HEK293 (cell line): ENCODE measurements around the gene TCHHL1.
A peak's percentile ranks its signal among the peaks of the same experiment; 100 is the strongest.

Experiments used
- HOXA7 ChIP-seq: sonication (generic); formaldehyde crosslinking; IDR thresholded peaks from 2 replicates; pipeline ENCODE4 v1.8.1; 2022; ENCODE audit warnings: missing genetic modification reagents, borderline replicate concordance
- HOXD13 ChIP-seq: sonication (generic); formaldehyde crosslinking; IDR thresholded peaks from 2 replicates; pipeline ENCODE4 v1.8.0; 2022; ENCODE audit warnings: missing genetic modification reagents, borderline replicate concordance
- KLF17 ChIP-seq: fragments of 450-650 bp; formaldehyde crosslinking; IDR thresholded peaks from 2 replicates; pipeline ENCODE4 v1.5.1; 2016; ENCODE audit warnings: missing biosample characterization, missing genetic modification characterization
- PRDM6 ChIP-seq: fragments of 450-650 bp; formaldehyde crosslinking; IDR thresholded peaks from 2 replicates; pipeline ENCODE4 v1.5.1; 2017; ENCODE audit warnings: missing biosample characterization, missing genetic modification characterization
- REPIN1 ChIP-seq: fragments of 450-650 bp; formaldehyde crosslinking; IDR thresholded peaks from 2 replicates; pipeline ENCODE4 v1.5.1; 2017; ENCODE audit warnings: missing biosample characterization, missing genetic modification characterization, low read depth
- SALL2 ChIP-seq: fragments of 450-650 bp; formaldehyde crosslinking; IDR thresholded peaks from 2 replicates; pipeline ENCODE4 v1.5.0; 2017; ENCODE audit warnings: missing biosample characterization, mild to moderate bottlenecking, missing genetic modification characterization, borderline replicate concordance
- SCRT2 ChIP-seq: fragments of 450-650 bp; formaldehyde crosslinking; IDR thresholded peaks from 2 replicates; pipeline ENCODE4 v1.5.1; 2016; ENCODE audit warnings: missing biosample characterization, missing genetic modification characterization
- SP7 ChIP-seq: fragments of 450-650 bp; formaldehyde crosslinking; IDR thresholded peaks from 2 replicates; pipeline ENCODE4 v1.5.1; 2016; ENCODE audit warnings: missing biosample characterization, missing genetic modification characterization
- ZNF10 ChIP-seq: fragments of 450-650 bp; formaldehyde crosslinking; IDR thresholded peaks from 2 replicates; pipeline ENCODE4 v1.5.1; 2017; ENCODE audit warnings: missing biosample characterization, missing genetic modification characterization
- ZNF132 ChIP-seq: fragments of 450-650 bp; formaldehyde crosslinking; IDR thresholded peaks from 2 replicates; pipeline ENCODE4 v1.5.1; 2017; ENCODE audit warnings: missing biosample characterization, missing genetic modification characterization, borderline replicate concordance
- ZNF148 ChIP-seq: fragments of 450-650 bp; formaldehyde crosslinking; IDR thresholded peaks from 2 replicates; pipeline ENCODE4 v1.5.0; 2017; ENCODE audit warnings: missing biosample characterization, missing genetic modification characterization, borderline replicate concordance
- ZNF174 ChIP-seq: fragments of 450-650 bp; formaldehyde crosslinking; IDR thresholded peaks from 2 replicates; pipeline ENCODE4 v1.5.0; 2017; ENCODE audit warnings: missing biosample characterization, mild to moderate bottlenecking, missing genetic modification characterization
- ZNF175 ChIP-seq: fragments of 450-650 bp; formaldehyde crosslinking; IDR thresholded peaks from 2 replicates; pipeline ENCODE4 v1.5.1; 2016; ENCODE audit warnings: missing biosample characterization, missing genetic modification characterization
- ZNF202 ChIP-seq: fragments of 450-650 bp; formaldehyde crosslinking; IDR thresholded peaks from 2 replicates; pipeline ENCODE4 v1.5.1; 2016; ENCODE audit warnings: missing biosample characterization, missing genetic modification characterization, borderline replicate concordance
- ZNF223 ChIP-seq: fragments of 450-650 bp; formaldehyde crosslinking; IDR thresholded peaks from 2 replicates; pipeline ENCODE4 v1.5.1; 2016; ENCODE audit warnings: missing biosample characterization, missing genetic modification characterization
- ZNF23 ChIP-seq: fragments of 450-650 bp; formaldehyde crosslinking; IDR thresholded peaks from 2 replicates; pipeline ENCODE4 v1.5.1; 2016; ENCODE audit warnings: missing biosample characterization, missing genetic modification characterization, borderline replicate concordance
- ZNF239 ChIP-seq: fragments of 450-650 bp; formaldehyde crosslinking; IDR thresholded peaks from 2 replicates; pipeline ENCODE4 v1.5.1; 2016; ENCODE audit warnings: missing biosample characterization, missing genetic modification characterization
- ZNF341 ChIP-seq: fragments of 450-650 bp; formaldehyde crosslinking; IDR thresholded peaks from 2 replicates; pipeline ENCODE4; 2016; ENCODE audit warnings: low read depth, missing biosample characterization, missing genetic modification characterization
- ZNF362 ChIP-seq: fragments of 450-650 bp; formaldehyde crosslinking; IDR thresholded peaks from 2 replicates; pipeline ENCODE4 v1.5.1; 2016; ENCODE audit warnings: missing biosample characterization, missing genetic modification characterization
- ZNF391 ChIP-seq: fragments of 450-650 bp; formaldehyde crosslinking; IDR thresholded peaks from 2 replicates; pipeline ENCODE4 v1.5.1; 2016; ENCODE audit warnings: low read depth, missing biosample characterization, missing genetic modification characterization, borderline replicate concordance
- ZNF433 ChIP-seq: fragments of 450-650 bp; formaldehyde crosslinking; IDR thresholded peaks from 2 replicates; pipeline ENCODE4 v1.5.1; 2016; ENCODE audit warnings: missing biosample characterization, missing genetic modification characterization, low read depth
- ZNF48 ChIP-seq: fragments of 450-650 bp; formaldehyde crosslinking; IDR thresholded peaks from 2 replicates; pipeline ENCODE4 v1.5.1; 2016; ENCODE audit warnings: missing biosample characterization, missing genetic modification characterization
- ZNF544 ChIP-seq: fragments of 450-650 bp; formaldehyde crosslinking; IDR thresholded peaks from 2 replicates; pipeline ENCODE4 v1.5.0; 2017; ENCODE audit warnings: missing biosample characterization, missing genetic modification characterization
- ZNF600 ChIP-seq: fragments of 450-650 bp; formaldehyde crosslinking; IDR thresholded peaks from 2 replicates; pipeline ENCODE4 v1.5.1; 2016; ENCODE audit warnings: missing biosample characterization, missing genetic modification characterization
- ZNF664 ChIP-seq: fragments of 450-650 bp; formaldehyde crosslinking; IDR thresholded peaks from 2 replicates; pipeline ENCODE4 v1.5.1; 2016; ENCODE audit warnings: missing biosample characterization, missing genetic modification characterization
- ZNF701 ChIP-seq: fragments of 450-650 bp; formaldehyde crosslinking; IDR thresholded peaks from 2 replicates; pipeline ENCODE4 v1.5.1; 2016; ENCODE audit warnings: missing biosample characterization, missing genetic modification characterization
- ZNF776 ChIP-seq: fragments of 450-650 bp; formaldehyde crosslinking; IDR thresholded peaks from 2 replicates; pipeline ENCODE4 v1.5.0; 2017; ENCODE audit warnings: missing biosample characterization, missing genetic modification characterization, borderline replicate concordance
- ZNF777 ChIP-seq: fragments of 450-650 bp; formaldehyde crosslinking; IDR thresholded peaks from 2 replicates; pipeline ENCODE4 v1.5.1; 2017; ENCODE audit warnings: missing biosample characterization, missing genetic modification characterization, borderline replicate concordance
- ZNF843 ChIP-seq: fragments of 450-650 bp; formaldehyde crosslinking; IDR thresholded peaks from 2 replicates; pipeline ENCODE4 v1.5.1; 2016; ENCODE audit warnings: missing biosample characterization, missing genetic modification characterization
- TF ChIP-seq, protein P1 (sequence below): fragments of 450-650 bp; formaldehyde crosslinking; IDR thresholded peaks from 2 replicates; pipeline ENCODE4 v1.5.1; 2016; ENCODE audit warnings: missing biosample characterization, missing genetic modification characterization

TCHHL1 gene

DNA sequence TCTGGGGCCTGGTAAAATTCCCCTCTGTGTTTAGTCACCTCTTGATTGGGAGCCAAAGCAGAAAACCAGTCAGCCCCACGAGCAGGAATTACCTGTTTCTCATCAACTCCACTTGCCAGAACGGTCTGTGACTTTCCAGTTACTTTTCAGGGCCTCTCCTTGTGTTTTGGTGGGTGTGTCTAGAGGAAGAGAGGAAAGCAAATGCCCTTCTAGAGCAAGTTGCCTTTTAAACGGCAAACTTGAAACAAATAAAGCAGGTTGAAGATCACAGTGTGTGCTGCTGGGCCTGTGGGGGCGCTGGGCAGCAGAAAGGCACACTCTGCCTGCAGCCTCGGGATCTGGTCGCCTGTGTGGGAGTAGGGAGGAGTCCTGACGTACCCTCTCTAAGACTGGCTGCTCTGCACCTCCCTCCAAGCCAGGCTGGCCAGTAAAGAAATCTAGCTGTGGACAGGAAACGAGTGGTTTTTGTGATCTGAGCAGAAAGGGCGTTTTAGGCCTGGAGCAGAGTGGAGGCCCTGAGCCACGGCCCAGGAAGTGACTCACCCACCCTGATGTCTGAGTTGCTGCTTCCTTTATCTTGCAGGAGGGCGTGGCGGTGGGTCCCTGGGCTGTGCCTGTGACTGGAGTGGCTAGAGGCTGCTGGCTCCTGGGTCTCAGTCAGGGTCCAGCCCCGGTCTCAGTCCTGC lies 41.0 kb downstream of the TCHHL1 start (continued):
- TF ChIP-seq ZNF23 (tag by site-specific recombination) = no peak
- no peak for TF ChIP-seq ZNF362 (tag by site-specific recombination)
- TF ChIP-seq ZNF776 (tag by site-specific recombination) = no peak
- TF ChIP-seq SP7 (tag by site-specific recombination) = peak; percentile 90
- TF ChIP-seq ZNF10 (tag by site-specific recombination) = no peak
- no peak for TF ChIP-seq SALL2
- TF ChIP-seq ZNF843 (tag by site-specific recombination) = 0 out of 2 replicates have a peak, but pooled peaks have one; percentile 24
- TF ChIP-seq, protein P1, sequence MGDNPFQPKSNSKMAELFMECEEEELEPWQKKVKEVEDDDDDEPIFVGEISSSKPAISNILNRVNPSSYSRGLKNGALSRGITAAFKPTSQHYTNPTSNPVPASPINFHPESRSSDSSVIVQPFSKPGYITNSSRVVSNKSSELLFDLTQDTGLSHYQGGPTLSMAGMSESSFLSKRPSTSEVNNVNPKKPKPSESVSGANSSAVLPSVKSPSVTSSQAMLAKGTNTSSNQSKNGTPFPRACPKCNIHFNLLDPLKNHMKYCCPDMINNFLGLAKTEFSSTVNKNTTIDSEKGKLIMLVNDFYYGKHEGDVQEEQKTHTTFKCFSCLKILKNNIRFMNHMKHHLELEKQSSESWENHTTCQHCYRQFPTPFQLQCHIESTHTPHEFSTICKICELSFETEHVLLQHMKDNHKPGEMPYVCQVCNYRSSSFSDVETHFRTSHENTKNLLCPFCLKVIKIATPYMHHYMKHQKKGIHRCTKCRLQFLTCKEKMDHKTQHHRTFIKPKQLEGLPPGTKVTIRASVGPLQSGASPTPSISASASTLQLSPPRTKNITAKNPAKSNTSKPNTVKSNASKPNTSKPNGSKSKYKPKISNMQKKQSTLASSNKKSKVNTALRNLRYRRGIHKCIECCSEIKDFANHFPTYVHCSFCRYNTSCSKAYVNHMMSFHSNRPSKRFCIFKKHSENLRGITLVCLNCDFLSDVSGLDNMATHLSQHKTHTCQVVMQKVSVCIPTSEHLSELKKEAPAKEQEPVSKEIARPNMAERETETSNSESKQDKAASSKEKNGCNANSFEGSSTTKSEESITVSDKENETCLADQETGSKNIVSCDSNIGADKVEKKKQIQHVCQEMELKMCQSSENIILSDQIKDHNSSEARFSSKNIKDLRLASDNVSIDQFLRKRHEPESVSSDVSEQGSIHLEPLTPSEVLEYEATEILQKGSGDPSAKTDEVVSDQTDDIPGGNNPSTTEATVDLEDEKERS = no peak
- TF ChIP-seq REPIN1 (tag by site-specific recombination) = no peak
- TF ChIP-seq ZNF701 (tag by site-specific recombination) = no peak
- no peak for TF ChIP-seq ZNF202 (tag by site-specific recombination)
- TF ChIP-seq KLF17 (tag by site-specific recombination) = peak; percentile 88
- TF ChIP-seq SCRT2 (tag by site-specific recombination) = peak; percentile 49; the same call in 1 of the 2 replicates
- TF ChIP-seq ZNF391 = no peak
- no peak for TF ChIP-seq ZNF132 (tag by site-specific recombination)
- no peak for TF ChIP-seq HOXD13 (CRISPR knock-in tag)
- TF ChIP-seq ZNF175 = no peak
- no peak for TF ChIP-seq ZNF433 (tag by site-specific recombination)
- TF ChIP-seq ZNF664 (tag by site-specific recombination) = no peak
- no peak for TF ChIP-seq ZNF174 (tag by site-specific recombination)
- TF ChIP-seq ZNF223 (tag by site-specific recombination) = no peak
- peak; percentile 99 for TF ChIP-seq ZNF600 (tag by site-specific recombination)
- TF ChIP-seq ZNF48 (tag by site-specific recombination) = no peak
- TF ChIP-seq ZNF777 (tag by site-specific recombination) = no peak
- TF ChIP-seq ZNF544 (tag by site-specific recombination) = no peak
- peak; percentile 97 for TF ChIP-seq ZNF341 (tag by site-specific recombination)
- TF ChIP-seq HOXA7 (CRISPR knock-in tag) = no peak
- no peak for TF ChIP-seq ZNF148
- no peak for TF ChIP-seq PRDM6
- TF ChIP-seq ZNF239 (tag by site-specific recombination) = no peak
